NCI-H146 (cell line): ENCODE measurements around the gene KLHDC4.
A peak's percentile ranks its signal among the peaks of the same experiment; 100 is the strongest.
"Not testable (repeated sequence)": the region's sequence is repeated elsewhere in the genome, so short reads cannot be mapped to it uniquely, and the experiment has no call there.

Experiments used
- DNase-seq: peaks from one replicate; lab custom pipeline; 2025; lab: John Stamatoyannopoulos, UW

Gene KLHDC4

DNA sequence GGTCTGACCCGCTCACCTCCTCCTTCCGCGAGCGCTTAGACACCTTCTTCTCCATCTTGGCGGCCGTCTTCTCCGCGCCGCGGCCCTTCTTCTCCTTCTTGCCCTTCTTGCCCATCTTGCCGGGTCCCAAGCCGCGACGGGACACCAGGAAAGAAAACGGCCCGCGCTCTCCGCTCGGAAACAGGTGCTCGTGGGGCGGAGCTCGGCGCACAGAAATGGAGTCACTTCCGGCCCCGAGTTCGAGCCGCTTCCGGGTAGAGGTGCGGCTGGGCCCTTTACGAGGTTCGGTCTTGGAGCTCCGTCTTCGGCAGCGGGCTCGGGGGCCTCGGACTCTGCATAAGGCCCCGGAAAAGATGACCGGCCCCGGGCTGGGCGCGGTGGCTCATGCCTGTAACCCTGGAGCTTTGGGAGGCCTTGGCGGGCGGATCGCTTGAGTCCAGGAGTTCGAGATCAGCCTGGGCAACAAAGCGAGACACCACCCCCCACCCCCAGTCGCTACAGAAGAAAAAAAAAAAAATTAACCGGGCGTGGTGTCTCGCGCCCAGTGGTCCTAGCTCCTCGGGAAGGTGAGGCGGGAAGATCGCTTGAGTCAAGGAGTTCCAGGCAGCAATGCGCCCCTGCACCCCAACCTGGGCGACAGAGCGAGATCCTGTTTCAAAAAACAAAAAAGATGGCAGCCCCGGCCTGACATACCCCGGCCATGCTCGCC lies at the start of gene KLHDC4:
TSS of gene KLHDC4 (minus strand) at position 211 of the 709 bp plus-strand sequence. CDS start at position 115, 96 bp downstream.
- peak; percentile 72 for DNase-seq

DNA sequence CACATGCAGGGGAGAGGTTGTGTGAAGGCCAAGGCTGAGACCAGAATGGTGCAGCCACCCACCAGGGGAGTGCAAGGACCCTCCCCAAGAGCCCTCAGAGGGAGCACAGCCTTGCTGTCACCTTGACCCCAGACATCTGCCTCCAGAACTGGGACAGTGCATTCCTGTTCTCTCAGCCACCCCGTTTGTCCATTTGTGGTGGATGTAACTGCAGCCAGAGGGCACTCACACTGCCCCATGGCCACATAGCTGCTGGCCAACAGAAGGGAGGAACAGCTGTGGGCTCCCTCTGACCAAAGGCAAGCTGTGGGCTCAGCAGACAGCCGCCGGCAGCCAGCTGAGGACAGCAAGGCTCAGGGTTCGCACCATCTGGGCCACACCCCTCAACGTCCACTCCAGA lies 49.8 kb upstream of the KLHDC4 start:
- DNase-seq = no peak

- peak; percentile 72 for DNase-seq
Measured at GRCh38 chr16:87812200-87812656, 46.4 kb upstream of the KLHDC4 start.

GRCh38 chr16:87811454-87811853 lies 45.7 kb upstream of the KLHDC4 start:
- not testable (repeated sequence) for DNase-seq

GRCh38 chr16:87809150-87809902 lies 43.5 kb upstream of the KLHDC4 start:
- peak; percentile 34 for DNase-seq

- no peak for DNase-seq
Measured at GRCh38 chr16:87808108-87808507, 42.3 kb upstream of the KLHDC4 start.

DNA sequence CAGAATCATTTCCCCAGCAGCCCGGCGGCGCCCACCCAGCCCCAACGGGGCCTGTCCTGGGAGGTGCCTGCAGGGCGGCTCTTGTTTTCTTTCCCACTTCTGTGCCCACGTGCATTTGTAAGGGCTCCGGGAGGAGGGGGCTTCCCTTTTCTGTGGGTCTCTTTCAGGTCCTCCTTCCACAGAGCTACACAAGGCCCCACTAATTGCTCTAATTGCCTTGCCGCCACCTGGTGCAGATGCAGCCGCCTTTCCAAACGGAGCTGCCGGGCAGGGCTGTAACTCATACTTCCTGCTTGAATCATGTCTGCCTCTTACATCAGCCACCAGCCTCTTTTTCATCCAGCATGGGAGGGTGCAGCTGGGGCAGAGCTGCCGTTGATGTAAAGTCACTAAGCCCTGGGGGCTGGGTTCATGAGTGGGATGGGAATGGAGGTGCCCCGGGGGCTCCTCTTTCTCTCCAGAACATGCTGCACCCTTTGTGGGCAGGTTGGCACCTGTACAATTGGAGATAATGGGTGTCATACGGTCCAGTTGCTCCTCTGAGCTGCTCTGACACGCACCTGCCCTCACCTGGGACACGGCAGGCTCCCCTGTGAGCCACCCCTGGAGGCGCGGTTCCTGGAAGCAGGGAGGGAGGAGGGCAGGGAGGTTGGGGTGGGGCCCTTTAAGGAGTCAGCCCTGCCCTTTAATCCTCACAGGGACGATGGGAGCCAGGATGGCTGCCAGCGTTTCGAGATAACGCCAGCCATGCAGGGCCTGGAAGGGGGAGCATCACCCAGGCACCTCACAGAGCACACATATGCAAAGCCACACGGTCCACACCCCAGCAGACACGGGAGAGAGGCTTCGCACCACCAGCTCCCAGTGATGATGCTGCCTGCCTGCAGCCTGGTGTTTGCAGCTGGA lies 41.1 kb upstream of the KLHDC4 start:
- peak; percentile 99 for DNase-seq

GRCh38 chr16:87806261-87806640 lies 40.5 kb upstream of the KLHDC4 start:
- no peak for DNase-seq

GRCh38 chr16:87803385-87803784 lies 37.6 kb upstream of the KLHDC4 start:
- DNase-seq = no peak

- no peak for DNase-seq
Measured at GRCh38 chr16:87802670-87803069, 36.9 kb upstream of the KLHDC4 start.

DNA sequence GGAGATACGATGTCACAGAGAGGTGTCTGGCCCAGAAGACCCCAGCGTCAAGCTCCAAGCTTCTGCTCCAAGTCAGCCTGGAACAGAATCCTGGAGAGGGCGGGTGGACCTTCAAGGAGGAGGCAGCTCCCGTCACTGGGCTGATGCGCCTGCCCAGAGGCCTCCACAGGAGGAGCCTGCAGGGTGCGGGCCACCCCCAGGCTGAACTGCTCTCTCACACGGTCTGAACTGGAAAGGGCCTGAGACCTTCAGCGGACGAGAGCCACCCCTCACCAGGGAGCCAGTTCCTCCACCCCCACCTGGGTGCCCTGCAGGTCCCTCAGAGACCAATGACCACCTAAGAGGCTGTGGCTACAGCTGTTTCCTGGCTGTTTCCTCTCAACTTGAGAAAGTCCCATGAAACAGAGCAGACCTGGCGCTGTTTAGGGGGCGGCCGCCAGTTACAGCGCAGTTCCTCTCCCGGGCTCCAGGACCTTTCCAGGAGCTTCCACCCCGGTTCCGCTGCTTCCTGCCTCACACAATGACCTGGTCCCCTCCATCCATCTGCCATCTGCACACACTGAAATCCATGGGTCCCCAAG lies 36.0 kb upstream of the KLHDC4 start:
- no peak for DNase-seq

DNA sequence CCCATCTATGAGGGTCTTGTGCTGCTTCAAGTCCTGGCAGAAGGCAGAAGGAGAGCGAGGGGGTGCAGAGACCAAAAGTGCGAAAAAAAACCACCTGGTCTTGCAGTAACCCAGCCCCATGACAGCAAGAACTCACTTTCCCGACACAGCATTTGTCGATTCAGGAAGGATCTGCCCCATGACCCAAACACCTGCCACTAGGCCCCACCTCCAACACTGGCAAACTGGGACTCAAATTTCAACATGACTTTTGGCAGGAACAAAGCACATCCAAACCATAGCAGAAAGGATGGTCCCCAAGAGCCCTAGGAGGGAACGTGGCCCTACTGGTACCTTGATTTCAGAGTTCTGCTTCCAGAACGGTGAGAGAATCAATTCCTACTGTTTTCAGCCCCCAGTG lies 34.7 kb upstream of the KLHDC4 start:
- no peak for DNase-seq

GRCh38 chr16:87795336-87795735 lies 29.6 kb upstream of the KLHDC4 start:
- no peak for DNase-seq

GRCh38 chr16:87794485-87795078 lies 28.8 kb upstream of the KLHDC4 start:
- DNase-seq = no peak

DNA sequence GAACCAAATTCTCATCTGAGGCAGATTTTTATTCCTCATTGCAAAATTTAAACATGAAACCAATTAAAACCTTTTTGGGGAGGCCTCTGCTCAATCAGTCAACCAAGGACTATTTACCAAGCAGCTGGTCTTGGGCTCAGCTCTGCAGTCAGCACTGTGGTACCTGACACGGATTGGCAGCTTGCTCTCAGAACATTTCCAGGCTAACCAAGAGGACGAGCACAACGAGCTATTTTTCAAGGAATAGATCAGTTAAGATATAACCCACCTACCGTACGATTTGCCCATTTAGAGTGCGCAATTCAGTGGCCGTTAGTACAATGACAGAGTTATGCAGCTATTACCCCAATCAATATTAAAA lies 26.4 kb upstream of the KLHDC4 start:
- no peak for DNase-seq

- DNase-seq = no peak
Measured at GRCh38 chr16:87791295-87792204, 25.8 kb upstream of the KLHDC4 start.

DNA sequence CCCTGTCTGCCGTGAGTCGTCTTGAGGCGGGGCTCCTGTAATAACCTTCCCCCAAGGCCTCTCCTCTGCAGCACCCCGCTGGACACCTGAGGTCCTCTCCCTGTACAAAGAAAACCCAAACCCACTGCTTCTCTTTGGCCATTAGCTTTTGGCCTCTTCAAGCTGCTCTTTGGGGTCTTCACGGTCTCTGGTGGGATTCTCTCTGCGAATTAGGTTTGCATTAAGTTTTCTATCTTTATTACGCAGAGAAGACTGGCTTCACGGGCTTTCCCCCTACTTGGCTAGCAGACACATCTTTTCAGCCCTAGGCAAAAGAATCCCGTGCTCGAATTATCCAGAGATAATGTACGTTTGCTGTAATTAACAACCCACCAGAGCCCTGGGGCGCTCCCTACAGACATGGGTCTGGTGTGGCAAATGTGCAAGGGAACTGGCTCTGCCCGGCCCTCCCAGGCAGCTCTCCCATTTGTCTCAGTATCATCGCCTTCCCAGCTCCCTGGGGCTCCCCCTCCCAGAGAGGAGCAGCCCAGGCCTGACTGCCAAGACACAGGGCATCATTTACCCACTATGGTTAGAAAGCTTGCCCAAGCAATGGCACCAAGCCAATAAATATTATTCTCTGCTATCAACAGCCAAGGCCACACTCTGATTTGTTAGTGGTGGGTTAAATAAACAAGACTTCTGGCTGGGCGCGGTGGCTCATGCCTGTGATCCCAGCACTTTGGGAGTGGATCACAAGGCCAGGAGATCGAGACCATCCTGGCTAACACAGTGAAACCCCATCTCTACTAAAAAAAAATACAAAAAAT lies 24.7 kb upstream of the KLHDC4 start:
- peak; percentile 43 for DNase-seq

DNA sequence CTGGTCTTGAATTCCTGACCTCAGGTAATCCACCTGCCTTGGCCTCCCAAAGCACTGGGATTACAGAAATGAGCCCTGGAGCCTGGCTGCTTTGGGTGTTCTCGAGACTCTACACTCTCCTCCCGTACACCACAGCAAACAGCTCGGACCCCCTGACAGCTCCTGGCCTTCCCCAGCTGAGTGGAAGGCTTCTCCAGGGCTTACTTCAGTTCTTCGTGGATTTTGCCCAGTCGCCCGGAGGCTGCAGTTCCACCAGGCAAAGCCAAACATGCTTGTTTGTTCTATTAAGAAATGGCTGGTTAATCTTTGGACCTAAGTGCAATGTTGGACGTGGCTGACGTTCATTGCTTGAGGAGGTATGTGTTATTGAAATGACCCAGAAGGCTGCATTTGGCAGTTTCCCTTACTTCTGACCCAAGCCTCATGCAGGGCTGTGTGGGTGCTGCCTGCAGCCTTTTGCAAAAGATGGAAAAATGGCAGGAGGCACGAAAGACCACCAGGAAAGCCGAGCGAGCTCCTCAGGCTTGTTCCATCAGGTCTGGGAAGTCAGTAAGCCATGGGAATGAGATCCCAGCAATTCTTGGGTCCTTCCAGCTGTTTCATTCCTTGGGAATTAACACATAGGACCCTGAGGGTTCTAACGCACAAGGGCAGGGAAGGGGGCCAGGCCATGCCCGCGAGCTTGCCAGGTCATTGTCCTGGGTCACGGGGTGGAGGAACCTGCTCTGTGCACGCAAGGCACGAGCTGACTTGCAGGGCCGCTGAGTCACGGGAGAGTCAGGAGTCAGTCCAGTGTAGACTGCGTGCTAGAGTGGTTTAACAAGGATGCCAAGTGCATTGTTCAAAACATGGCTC lies 23.9 kb upstream of the KLHDC4 start:
- no peak for DNase-seq
